HG02623 (cell line): ENCODE measurements around the gene B9D1.
"Not testable (repeated sequence)": the region's sequence is repeated elsewhere in the genome, so short reads cannot be mapped to it uniquely, and the experiment has no call there.

Source experiments
- ATAC-seq: cut with Tn5 transposase; IDR thresholded peaks from one replicate; pipeline ENCODE4 v1.9.1; 2021; ENCODE audit warnings: moderate library complexity; ENCODE audit not compliant: unreplicated experiment

B9D1 gene

DNA sequence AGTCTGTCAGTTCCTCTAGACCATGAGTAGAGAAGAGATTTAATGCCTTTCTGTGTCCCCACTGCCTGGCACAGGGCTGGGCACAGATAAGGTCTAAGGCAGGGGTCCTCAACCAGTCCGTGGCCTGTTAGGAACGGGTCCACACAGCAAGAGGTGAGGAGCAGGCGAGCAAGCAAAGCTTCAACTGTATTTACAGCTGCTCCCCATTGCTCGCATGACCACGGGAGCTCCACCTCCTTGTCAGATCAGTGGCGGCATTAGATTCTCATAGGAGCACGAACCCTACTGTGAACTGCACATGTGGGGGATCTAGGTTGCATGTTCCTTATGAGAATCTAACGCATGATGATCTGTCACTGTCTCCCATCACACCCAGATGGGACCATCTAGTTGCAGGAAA is 1.8 kb downstream of the B9D1 start:
- no peak for ATAC-seq

DNA sequence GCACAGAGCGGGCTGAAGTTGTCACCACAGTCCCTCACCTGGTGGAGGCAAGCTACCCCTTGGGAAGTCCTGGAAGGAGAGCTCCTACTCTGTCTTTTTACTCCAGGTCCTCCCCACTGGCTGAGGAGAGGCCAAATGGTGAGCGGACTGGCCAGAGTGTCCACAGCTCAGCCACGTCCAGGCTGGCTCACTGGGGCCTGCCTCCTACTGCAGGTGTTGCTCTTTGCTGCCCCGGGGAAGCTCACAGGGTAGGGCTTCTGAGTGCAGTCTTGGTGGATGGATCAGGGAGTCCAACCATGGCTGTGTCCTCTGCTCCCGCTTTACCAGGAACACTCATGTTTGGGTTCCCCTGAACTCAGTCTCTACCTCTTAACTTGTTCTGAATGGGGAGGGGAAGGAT is 2.7 kb downstream of the B9D1 start:
- no peak for ATAC-seq

DNA sequence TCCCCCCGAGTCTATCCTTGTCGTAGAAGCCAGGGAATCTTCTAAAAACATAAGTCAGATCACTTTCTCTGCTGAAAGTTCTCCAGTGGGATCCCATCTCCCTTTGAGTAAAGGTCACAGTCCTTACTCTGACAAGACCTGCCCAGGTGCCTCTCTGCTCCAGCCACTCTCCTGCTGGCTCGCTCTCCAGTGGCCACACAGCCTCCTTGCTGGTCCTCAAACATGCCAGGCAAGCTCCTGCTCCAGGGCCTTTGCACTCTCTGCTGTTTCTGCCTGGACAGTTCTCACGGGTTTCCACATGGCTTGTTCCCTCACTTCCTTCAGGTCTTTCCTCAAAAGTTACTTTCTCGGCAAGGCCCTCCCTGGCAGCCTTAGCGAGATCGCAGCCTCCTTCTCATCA is 3.4 kb downstream of the B9D1 start:
- no peak for ATAC-seq

DNA sequence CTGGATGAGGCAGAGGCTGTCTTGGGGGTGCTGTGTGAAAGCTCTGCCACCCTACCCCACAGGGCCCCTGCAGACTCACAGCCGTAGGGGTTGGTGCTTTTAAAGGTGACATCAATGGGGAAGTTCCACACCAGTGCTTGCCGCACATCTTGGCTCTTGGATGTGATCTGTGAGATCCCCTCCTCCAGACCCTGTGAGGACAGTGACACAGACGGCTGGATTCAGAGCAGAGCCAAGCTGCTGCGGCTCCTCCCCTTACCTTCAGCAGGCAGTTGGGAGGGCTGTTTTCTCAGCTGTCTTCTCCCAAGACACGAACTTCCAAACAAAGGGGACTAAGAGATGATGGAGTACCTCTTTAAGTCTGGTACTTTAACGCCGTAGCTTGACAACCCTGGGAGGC is 4.8 kb downstream of the B9D1 start:
- ATAC-seq = no peak

DNA sequence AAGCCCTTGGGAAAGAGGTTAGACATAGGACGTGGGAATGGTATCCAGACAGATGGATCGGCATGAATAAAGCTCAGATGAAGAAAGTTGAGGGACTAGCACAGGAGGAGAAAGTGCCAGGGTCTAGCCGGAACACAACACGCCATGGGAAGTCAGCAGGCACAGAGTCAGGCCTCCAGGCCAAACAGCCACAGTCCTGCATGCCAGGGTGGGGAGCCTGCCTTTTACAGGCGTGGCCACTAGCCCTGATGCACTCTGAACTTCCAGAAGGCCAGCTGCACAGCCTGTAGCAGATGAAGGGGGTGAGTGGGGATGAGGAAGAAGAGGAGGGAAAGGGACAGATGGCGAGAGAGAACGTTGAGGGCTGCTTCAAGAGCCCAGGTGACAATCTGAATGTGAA is 5.2 kb downstream of the B9D1 start:
- ATAC-seq = no peak

DNA sequence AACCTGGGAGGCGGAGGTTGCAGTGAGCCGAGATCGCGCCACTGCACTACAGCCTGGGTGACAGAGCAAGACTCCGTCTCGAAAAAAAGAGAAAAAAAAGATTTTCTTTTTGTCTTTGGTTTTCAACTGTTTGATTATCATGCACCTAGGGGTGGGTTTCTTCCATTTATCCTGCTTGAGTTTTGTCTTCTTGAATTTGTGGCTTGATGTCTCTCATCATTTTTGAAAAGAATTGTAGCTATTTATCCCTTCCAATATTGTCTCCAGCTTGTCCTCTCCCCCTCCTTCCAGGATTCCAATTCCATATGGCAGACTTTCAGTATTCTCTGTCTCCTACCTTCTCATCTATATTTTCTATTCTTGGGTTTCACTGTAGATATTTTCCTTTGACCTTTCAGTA is 7.8 kb downstream of the B9D1 start:
- no peak for ATAC-seq

DNA sequence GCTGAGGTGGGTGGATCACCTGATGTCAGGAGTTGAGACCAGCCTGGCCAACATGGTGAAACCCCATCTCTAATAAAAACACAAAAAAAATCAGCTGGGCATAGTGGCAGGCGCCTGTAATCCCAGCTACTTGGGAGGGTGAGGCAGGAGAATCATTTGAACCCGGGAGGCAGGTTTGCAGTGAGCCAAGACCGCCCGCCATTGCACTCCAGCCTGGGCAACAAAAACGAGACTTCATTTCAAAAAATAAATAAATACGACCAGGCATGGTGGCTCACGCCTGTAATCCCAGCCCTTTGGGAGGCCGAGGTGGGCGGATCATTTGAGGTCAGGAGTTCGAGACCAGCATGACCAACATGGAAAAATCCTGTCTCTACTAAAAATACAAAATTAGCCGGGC is 9.1 kb downstream of the B9D1 start:
- ATAC-seq = not testable (repeated sequence)

DNA sequence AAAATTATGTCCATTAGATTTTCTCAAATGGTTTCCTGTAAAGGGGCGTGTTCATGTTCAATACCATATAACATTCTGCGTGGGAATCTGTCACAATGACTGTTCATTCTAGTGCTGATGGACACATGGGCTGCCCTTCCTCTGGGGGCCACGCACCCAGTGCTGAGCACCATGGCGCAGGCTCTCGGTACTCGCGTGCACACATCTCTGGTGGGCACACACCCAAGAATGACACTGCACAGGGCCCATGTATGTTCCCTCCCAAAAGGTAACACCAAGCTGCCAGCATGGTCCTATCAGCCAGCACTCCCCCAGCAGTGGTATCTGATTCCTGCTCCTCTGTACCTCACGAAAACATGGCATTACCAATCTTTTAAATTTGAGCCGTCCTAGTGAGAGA is 13.7 kb downstream of the B9D1 start:
- no peak for ATAC-seq

DNA sequence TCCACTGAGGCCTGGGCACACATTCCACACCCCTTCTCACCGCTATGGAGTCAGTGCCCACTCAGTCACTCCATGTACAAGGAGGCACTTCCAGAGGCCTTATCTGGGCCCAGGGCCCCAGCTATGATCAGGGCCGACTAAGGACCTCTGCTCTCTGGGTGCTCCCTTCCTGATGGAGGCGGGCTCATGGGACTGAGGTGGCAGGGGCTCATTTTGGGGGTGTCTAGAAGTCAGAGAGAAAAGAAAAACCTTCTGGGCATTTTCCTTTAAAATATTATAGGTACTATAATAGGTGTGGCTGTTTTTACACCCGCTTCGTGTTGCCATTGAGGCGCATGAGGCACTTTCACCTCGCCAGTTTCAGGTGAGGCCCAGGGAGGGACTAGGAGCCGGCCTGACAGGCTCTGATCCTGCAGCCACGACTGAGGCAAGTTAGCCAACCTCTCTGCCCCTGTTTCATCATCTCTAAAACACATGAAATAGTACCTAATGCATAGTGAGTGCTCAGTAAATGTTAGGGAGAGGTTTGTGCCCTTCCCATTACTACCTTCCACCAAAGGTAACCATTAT is 14.4 kb downstream of the B9D1 start:
- ATAC-seq = no peak

DNA sequence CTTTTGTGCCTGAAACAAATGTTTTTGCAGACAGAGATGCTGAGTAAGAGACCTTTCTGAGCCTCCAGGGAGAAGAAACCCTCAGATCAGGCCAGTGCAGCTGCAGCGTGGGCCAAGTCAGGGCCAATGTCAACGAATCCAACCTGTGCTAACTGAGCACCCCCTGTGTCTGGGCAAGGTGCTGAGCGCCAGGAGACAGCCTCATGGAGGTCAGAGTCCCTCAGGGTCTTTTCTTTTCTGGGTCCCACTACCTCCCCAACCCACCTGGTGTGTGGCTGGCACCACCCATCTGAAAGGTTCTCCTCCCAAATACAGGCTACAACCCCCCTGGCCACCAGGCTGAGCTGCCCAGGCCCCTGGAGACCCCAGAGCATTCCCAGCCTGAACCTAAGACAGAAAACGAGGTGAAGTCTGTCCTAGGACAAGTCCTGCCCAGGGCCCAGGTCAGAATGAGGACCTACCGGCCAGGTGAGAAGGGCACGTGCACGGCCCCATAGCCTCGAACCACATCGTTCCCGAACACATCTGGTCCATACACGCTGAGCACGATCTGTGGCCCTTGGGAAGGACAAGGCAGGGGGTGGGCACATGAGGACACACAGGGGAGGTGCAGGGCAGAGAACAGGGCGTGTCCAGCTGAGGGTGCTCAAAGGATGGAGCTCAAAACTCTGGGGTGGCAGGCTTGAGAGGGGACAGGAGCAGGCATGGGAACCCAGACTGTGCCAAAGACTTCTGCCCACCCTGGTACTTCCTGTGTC is 15.0 kb downstream of the B9D1 start:
- ATAC-seq = no peak

DNA sequence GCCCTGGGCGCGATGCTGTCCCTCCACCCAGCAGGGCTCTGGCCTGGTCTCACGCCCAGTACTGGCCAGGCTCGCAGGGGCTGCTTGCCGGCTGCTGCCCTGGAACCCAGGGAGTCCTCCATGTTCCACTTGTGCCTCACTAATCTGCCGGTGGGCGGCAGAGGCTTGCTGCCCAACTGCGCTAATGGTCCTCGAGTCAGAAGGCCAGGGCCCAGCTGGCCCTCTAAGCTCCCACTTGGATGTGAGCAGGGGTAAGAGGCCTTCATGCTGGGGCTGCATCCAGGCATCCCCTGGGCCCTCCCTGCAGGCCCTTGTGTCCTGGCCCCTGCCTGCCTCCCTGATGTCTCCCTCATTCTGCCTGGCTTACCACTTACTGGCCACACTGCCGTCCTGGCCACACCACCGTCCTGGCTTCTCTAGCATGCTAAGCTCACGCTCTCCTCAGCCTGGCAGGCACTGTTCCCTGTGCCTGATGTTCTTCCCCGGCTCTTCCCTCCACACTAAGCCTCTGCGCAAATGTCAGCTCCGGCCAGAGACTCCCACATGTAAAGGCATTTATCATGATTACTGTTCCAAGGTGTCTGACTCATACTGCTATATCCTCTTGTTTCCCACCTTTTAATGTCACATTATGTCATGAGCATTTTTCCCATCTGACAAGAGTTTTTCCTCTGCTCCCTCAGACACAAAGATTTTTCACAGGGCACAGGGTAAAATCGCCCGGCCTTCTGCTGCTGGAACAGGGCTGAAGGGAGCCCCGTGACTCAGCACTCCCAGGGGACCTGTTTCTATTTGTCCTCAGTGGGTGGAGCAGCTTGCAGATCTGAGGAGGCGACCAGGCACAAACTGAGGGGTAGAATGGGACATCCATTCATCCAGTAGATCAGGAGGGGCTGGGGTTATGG is 15.9 kb downstream of the B9D1 start:
- no peak for ATAC-seq

DNA sequence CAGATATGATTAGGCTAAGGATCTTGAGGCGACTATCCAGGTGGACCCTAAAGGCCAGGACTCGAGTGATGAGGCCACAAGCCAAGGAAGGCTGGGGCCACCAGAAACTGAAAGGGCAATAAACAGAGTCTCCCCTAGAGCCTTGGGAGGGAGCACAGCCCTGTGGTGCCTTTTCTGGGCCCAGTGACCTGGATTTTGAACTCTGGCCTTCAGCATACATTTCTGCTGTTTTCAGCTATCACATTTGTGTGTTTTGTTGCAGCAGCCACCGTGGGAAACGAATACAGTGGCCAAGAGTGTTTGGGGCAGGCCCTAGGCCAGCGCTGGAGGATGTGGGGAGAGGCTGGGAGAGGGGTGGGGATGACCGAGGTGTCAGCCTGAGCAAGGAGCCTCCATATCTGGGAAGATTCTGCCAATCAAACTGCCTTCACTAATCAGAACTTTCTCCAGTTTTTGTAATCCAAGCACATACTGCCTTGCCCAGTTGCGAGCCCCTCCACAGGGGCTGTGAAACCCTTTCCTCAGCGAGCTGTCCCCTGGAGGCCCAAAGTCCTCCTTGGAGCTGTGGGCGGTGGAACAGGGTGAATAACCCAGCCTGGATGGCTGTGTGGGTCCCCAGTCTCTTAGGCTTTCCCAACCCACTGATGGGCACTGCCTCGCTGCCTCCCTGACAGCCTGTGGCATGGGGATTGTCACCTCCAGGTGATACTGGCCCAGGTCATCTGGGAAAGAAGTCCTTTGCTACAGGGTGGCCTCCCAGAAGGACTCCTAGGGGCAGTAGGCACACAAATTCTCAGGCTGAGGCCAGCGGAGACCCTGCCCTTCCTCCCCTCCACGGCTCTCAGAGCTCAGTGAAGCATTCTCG is 16.8 kb downstream of the B9D1 start:
- no peak for ATAC-seq

DNA sequence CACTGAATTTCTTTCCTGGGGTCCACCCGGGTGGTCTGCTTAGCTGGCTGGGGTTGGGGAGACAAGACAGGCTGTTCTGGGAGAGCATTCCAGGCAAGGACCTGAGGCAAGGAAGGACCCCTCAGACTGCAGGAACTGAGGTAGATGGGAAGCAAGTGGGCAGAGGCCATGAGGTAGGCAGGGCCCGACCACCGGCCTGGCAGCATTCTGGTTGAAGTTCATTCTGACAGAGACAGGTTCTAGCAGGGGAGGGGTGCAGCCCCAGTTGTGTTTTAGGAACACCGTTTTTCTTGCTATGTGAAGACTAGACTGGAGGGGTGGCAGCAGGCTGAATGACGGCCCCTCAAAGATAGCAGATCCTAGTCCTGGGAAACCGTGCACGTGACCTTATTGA is 17.5 kb downstream of the B9D1 start:
- no peak for ATAC-seq

DNA sequence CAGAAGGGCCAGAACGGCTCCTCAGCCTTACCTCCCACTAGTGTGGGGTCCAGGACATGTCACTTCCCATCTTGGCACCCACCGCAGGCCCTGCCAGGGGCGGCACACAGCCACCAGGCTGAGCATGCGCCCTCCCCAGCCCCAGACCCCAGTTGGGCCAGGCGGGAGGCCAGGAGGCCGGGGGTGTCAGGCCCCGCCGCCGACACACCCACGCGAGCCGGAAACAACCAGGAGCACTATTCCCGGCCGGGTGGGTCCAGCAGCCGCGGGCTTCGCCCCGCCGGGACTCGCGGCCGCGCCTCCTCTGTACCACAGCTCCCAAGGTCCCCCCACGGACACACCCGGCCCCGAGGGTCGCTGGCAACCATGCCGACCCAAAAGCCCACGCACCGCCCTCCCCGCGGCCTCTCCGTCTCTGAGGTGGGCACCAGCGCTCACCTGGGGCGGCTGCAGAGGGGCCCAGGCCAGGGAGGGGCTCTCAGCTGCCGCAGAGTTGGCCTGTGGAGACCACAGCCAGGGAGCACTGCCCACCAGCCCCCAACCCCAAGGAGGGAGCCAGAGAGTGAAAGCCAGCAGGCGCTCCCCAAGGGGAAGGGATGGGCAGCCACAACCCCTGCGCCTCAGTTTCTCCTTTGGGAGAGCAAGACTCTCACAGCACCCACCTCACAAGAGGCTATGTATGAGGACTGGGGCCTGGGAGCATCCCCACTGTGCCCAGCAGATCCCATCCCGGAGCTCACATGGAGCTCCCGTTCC is 18.0 kb downstream of the B9D1 start:
- ATAC-seq = no peak

DNA sequence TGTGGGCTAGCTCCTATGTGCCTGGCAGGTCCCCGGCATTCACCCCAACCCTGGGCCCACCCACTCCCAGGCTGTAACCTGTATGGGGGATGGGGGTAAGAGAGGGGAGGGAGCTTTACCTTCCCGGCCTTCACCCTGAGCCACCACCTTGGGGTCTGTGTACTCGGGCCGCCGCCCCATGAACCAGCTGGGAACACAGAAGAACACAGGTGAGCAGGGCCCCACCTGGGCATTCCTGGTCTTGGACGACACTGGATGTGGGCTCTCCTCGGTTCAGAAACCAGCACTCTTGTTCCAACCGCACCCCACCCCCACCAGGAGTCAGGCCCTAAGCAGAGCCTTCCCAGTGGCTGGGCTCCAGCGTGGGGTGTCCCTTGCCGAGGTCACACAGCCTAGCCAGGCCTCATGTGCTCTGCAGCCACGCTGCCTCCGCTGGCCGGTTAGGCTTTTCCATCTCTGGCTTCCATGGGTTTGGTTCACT is 18.8 kb downstream of the B9D1 start:
- no peak for ATAC-seq

DNA sequence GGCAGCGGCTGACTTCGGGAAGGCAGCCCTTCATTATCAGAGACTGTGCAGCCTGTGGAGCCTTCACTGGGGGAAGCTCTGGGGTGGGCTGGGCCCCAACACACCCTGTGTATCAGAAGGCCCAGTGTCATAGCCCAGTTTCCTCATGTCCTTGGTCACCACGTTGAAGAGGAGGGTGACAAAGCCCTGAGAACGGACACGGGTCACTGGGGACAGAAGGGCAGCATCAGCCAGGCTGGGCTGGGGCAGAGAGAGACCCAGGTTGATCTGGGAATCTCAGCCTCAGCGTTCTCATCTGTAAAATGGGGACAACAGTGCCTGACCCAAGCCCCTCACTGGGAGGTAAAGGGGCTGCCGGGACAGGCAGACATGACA is 19.3 kb downstream of the B9D1 start:
- ATAC-seq = no peak

DNA sequence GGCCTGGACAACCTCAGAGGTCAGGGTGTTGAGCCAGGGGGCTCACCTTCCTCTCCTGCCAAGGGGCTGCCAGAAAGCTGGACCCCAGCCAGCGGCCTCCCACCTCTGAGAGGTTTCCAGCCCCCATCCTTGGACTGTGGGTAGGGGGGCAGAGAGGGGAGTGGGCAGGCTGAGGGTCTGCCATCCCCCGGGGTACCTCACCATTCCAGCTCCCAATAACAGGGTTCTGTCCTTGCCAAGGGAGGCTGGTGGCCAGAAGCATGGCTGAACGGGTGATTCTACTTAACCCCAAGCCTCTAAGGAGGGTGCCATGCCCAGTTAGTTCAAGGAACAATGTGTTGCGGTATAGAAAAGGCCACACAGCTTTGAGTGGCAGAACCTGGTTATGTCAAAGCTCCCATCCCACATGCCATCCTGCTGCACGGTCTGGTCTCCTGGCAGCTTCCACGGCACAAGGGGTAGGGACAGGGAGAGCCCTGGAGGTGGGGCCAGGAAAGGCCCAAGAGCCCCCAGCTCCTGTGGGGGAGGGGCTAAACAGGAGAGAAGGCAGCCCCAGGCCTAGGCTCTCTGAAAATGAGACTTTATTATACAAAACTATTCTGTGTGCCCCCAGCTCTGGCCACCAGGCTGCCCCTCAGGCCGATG is 19.8 kb downstream of the B9D1 start:
- ATAC-seq = no peak

DNA sequence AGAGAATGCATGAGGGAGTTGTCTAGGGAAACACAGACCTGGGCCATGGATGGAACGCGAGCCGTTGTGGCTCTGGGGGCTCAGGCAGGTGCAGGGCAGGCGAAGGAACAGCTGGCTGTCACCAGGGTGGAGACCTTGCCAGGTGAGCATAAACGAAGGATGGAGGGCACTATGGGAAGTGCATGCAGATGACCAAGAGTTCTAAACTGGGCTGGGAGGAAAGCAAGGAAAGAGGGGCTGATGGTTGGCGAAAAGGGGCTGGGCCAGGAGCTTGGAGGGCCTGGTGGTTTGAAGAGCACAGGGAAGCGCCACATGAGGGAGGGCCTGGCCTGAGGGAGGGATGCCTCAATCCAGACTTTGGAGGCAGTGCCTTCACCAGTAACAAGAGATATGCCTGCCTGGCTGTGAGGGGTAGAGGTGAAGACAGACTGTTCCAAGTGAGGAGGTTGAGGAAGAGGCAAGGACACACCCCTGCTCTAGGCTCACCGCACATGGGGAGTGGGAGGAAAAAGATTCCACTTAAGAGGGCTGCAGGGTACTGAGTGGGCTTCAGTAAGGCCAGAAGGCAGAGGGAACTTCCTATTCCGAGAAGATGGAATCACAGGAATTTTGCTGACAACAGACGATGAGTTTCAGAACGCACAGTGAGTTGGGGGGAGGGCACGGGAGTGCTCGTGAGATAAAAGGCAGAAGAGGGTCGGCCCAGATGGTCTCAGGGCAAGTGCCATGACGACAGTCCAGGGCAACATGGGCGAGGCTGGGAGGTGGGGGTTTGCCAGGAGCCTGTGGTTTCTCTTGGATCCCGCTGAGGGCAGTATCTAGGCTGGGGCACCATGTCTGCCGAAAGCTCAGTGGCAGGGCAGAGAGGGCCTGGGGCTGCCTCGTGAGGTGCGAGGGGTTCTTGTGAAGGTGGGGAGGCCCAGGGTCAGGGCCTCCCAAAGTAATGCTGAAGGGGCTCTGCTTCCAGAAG is 20.6 kb downstream of the B9D1 start:
- no peak for ATAC-seq

DNA sequence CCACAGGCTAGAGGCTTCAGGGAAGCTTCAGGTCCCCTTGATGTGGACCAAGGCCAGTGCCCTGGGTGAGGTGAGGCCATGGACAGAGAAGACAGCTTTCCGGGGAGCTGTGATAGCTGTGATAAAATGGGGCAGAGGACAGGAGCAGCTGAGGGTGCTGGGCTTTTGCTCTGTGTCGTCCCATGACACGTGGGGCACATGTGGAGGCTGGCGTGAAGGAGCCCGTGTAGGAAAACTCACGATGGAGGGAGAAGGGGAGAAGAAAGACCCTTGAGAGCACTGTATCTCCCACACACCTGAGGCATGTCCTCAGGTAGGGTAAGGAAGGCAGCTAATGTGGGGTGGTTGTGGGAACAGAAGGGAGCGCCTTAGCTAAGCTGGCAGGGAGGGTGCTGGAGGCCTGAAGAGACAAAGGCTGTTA is 21.3 kb downstream of the B9D1 start:
- no peak for ATAC-seq
